ENCODE results near the gene MAP3K19. TPM values are rescaled to one million over a fixed set of nuclear protein-coding genes. Genes with fewer than 3 reads are reported as not detected.

The MAP3K19 gene
- total and polyA plus RNA-seq, 2 experiments from 2014 or later: not detected

GRCh38 chr2:134917360-134917865 is 129.8 kb downstream of the MAP3K19 start:
- no peak for TF ChIP-seq CTCF (conservative IDR thresholded peaks at IDR 0.05; ENCODE audit: low read depth in 2 of 2)
- H3K27ac Mint-ChIP-seq: peak overlapping the region; percentile 98
- peaks cover 40% of the 10 kb centered on the region for H3K79me2 ChIP-seq (replicated peaks; ENCODE audit: insufficient read depth)
- H3F3A ChIP-seq (replicated peaks; ENCODE audit: low read depth): peaks cover 5% of the 10 kb centered on the region
- H4K20me1 ChIP-seq (replicated peaks; ENCODE audit: insufficient read depth): peaks cover 27% of the 10 kb centered on the region
- H3K4me2 ChIP-seq: peak overlapping the region; percentile 91
- H3K9me2 ChIP-seq (ENCODE audit: insufficient read depth): no peaks in the 10 kb centered on the region
- peak; percentile 12 for DNase-seq (ENCODE audit: low spot score)
- H3K27me3 Mint-ChIP-seq (ENCODE audit: insufficient read depth, low read depth, poor library complexity): peaks cover 14% of the 10 kb centered on the region
- peak overlapping the region; percentile 91 for H3K4me3 ChIP-seq
- peaks cover 12% of the 10 kb centered on the region for H3K4me1 Mint-ChIP-seq
- H3K9me3 Mint-ChIP-seq: peaks cover 10% of the 10 kb centered on the region
- peaks cover 26% of the 10 kb centered on the region for H3K4me1 ChIP-seq (ENCODE audit: insufficient read depth)
- H3K4me3 Mint-ChIP-seq: peak overlapping the region; percentile 95
- H2AFZ ChIP-seq: peak overlapping the region; percentile 97
- ATAC-seq: no peak
- no peaks in the 10 kb centered on the region for H3K36me3 ChIP-seq (ENCODE audit: insufficient read depth)
- peak overlapping the region; percentile 99 for H3K27ac ChIP-seq (ENCODE audit: low read depth)
- H3K36me3 Mint-ChIP-seq (ENCODE audit: low read depth): peaks cover 13% of the 10 kb centered on the region; the same call in 2 of the 3 replicates
- H3K27me3 ChIP-seq (ENCODE audit: insufficient read depth): no peaks in the 10 kb centered on the region

Other genes starting within 250 kb of the MAP3K19 start
- gene ACMSD, start 208.8 kb downstream of the MAP3K19 start, total RNA-seq (2014; rRNA removed; shearing (Covaris generic)): not detected in 2 replicates
- 0.11 and 0.24 TPM in 2 replicates for gene ACMSD, start 208.8 kb downstream of the MAP3K19 start, polyA plus RNA-seq (2016; fragmentation: Nextera tagmentation; extraction: Ambion mirVana)
- 46.5 and 48.1 TPM in 2 replicates for gene CCNT2, start 128.6 kb downstream of the MAP3K19 start, total RNA-seq (2014; rRNA removed; shearing (Covaris generic))
- gene CCNT2, start 128.6 kb downstream of the MAP3K19 start, polyA plus RNA-seq (2016; fragmentation: Nextera tagmentation; extraction: Ambion mirVana): 16.2 and 22.5 TPM in 2 replicates
- gene RAB3GAP1, start 4.8 kb upstream of the MAP3K19 start, total RNA-seq (2014; rRNA removed; shearing (Covaris generic)): 32.2 and 40.4 TPM in 2 replicates
- gene RAB3GAP1, start 4.8 kb upstream of the MAP3K19 start, polyA plus RNA-seq (2016; fragmentation: Nextera tagmentation; extraction: Ambion mirVana): 22.5 and 25.1 TPM in 2 replicates

All from GM23338 (cell line).